Sigmoid colon (tissue), 7 donors: Measurements from ENCODE around the gene NCBP2L. TPM values are rescaled to one million over a fixed set of nuclear protein-coding genes. Genes with fewer than 3 reads are reported as not detected.

Experiments
- DNase-seq: peaks from one replicate; pipeline ENCODE4 v3.0.0-alpha.2; 2019
- H3K27ac ChIP-seq, 4 donors: fragments of 200-600 bp; sonication (generic); one replicate each; pipeline ENCODE4 v1.5.1; 2016 to 2019; ENCODE audit warnings: mild to moderate bottlenecking in 1 of 4
- H3K27me3 ChIP-seq, 3 donors: fragments of 200-600 bp; sonication (generic); one replicate each; pipeline ENCODE4 v1.5.1; 2019; ENCODE audit warnings: mild to moderate bottlenecking in 1 of 3
- H3K36me3 ChIP-seq, 4 donors: fragments of 200-600 bp; sonication (generic); one replicate each; pipeline ENCODE4 v1.5.1; 2016 to 2019
- H3K4me1 ChIP-seq, 4 donors: fragments of 200-600 bp; sonication (generic); one replicate each; pipeline ENCODE4 v1.5.1; 2017 to 2019
- H3K4me3 ChIP-seq, 4 donors: fragments of 200-600 bp; sonication (generic); one replicate each; pipeline ENCODE4 v1.5.1; 2017 to 2019; ENCODE audit warnings: mild to moderate bottlenecking in 2 of 4, moderate library complexity in 1 of 4
- H3K9me3 ChIP-seq, 4 donors: fragments of 200-600 bp in 3 of 4; sonication (generic) in 3 of 4; one replicate each; pipeline versions ENCODE4 v1.5.1 to v1.6.1; 2013 to 2019
- EP300 ChIP-seq, 4 donors: sonication (generic); formaldehyde crosslinking; IDR thresholded peaks; one replicate each; pipeline ENCODE4 v1.6.1; 2017; ENCODE audit warnings: antibody characterized with exemption in 4 of 4
- POLR2A ChIP-seq, 2 donors: fragments of 450-650 bp; IDR thresholded peaks; one replicate each; pipeline ENCODE4 v1.6.1; 2016; ENCODE audit warnings: antibody characterized with exemption in 2 of 2, mild to moderate bottlenecking in 2 of 2, moderate library complexity in 2 of 2
- POLR2AphosphoS5 ChIP-seq, 4 donors: sonication (generic); formaldehyde crosslinking; IDR thresholded peaks; one replicate each; pipeline ENCODE4 v1.6.1; 2017; ENCODE audit warnings: antibody characterized with exemption in 4 of 4
- WGBS, 2 donors: extraction: QIAGEN DNeasy Blood & Tissue Kit; methylation state at CpG; one replicate each; pipeline ENCODE4 v1.1.7; 2013; 5-methylcytosine and 5-hydroxymethylcytosine counted together
- intact Hi-C: fragments of 100-400 bp; cut with DNase I; formaldehyde crosslinking; loops from one replicate; pipeline ENCODE4 v1.15.1; 2023
- polyA plus RNA-seq, 3 donors: library from polyadenylated mRNA; stranded (reverse); fragments of 200-250 nt; gene quantifications; one replicate each; pipeline ENCODE4 v1.2.3, GENCODE V29; 2013
- total RNA-seq, 4 donors: library from RNA; depleted of rRNA; stranded (reverse); fragments of >200 nt; gene quantifications; one replicate each; pipeline ENCODE4 v1.1.0, GENCODE V29; 2016
- TF ChIP-seq, protein P1 (sequence below), 4 experiments: fragments of 450-650 bp in 3 of 4; fragments of 200-600 bp in 1 of 4; IDR thresholded peaks; one replicate each; pipeline ENCODE4 v1.5.1; 2016 to 2019; ENCODE audit warnings: antibody characterized with exemption in 4 of 4, mild to moderate bottlenecking in 3 of 4, moderate library complexity in 2 of 4
- donor health status: healthy with polysubstance abuse.
- donor health status: Bipolar disorder and iron deficiency.
- donor health status: healthy.

Gene NCBP2L
- total and polyA plus RNA-seq, 7 donors, result not detected

DNA sequence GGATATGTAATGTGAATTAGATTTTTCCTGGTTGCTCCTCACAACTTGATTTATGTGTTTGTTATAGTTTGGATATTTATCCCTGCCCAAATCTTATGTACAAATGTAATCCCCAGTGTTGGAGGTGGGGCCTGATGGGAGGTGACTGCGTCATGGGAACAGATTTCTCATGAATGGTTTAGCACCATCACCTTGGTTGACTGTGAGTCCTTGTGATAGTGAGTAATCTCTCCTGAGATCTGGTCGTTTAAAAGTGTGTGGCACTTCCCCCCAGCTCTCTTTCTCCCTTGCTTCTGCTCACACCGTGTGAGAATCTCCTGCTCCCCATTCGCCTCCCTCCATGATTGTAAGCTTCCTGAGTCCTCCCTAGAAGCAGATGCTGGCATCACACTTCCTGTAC lies 50.3 kb downstream of the NCBP2L start:
- WGBS, 2 donors, result 74 to 75% methylated on average over 4 of the region's 4 CpGs

DNA sequence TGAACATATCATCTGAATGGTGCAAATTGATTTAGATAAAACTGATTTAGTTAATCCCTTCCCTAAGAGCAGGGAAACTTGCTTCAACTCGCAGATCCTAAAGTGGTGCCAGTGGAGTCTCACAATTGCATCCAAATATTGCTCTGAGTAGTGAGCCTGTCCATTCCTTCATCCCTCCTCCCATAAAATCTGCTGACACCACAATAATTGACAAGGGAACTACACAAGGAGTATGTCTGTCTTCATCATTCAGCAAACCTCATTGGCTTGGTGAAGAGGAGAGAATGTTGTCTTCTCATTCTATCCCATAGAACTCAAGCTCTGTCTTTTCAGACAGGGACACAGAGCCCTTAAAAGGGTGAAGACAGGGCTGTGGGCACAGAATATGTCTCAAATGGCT lies 52.3 kb downstream of the NCBP2L start:
- Histone ChIP-seq H3K36me3 (no peaks in the 10 kb centered on the region), H3K4me1 (peaks cover 0 to 12% (median 0%) of the 10 kb centered on the region in 4 donors), H3K9me3 (no peaks in the 10 kb centered on the region), H3K27me3 (no peaks in the 10 kb centered on the region), H3K4me3 (no peak overlapping the region), H3K27ac (no peak overlapping the region)
- intact Hi-C loops, result loop anchor here (5.0 kb wide), 3 partner anchors 158 to 262 kb away; partner anchors contain the start of genes ATG4A and PSMD10
- no peak for TF ChIP-seq POLR2AphosphoS5 (IDR thresholded peaks at IDR 0.05)
- no peak for TF ChIP-seq EP300 (IDR thresholded peaks at IDR 0.05)
- TF ChIP-seq POLR2A (IDR thresholded peaks at IDR 0.05), result no peak
- TF ChIP-seq, protein P1, sequence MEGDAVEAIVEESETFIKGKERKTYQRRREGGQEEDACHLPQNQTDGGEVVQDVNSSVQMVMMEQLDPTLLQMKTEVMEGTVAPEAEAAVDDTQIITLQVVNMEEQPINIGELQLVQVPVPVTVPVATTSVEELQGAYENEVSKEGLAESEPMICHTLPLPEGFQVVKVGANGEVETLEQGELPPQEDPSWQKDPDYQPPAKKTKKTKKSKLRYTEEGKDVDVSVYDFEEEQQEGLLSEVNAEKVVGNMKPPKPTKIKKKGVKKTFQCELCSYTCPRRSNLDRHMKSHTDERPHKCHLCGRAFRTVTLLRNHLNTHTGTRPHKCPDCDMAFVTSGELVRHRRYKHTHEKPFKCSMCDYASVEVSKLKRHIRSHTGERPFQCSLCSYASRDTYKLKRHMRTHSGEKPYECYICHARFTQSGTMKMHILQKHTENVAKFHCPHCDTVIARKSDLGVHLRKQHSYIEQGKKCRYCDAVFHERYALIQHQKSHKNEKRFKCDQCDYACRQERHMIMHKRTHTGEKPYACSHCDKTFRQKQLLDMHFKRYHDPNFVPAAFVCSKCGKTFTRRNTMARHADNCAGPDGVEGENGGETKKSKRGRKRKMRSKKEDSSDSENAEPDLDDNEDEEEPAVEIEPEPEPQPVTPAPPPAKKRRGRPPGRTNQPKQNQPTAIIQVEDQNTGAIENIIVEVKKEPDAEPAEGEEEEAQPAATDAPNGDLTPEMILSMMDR (IDR thresholded peaks at IDR 0.05), result no peak
- 56 to 96% methylated on average over 1 of the region's 1 CpG for WGBS, 2 donors
- DNase-seq, result no peak

More for the DNA sequence above, 50.3 kb downstream of the NCBP2L start:
- TF ChIP-seq, protein P1 (IDR thresholded peaks at IDR 0.05), result no peak
- TF ChIP-seq POLR2AphosphoS5 (IDR thresholded peaks at IDR 0.05), result no peak
- no peak for TF ChIP-seq EP300 (IDR thresholded peaks at IDR 0.05)
- no peak for TF ChIP-seq POLR2A (IDR thresholded peaks at IDR 0.05)
- no peak for DNase-seq
- Histone ChIP-seq H3K4me3 (peak overlapping the region in 1 of 4 donors; percentile 59), H3K9me3 (no peaks in the 10 kb centered on the region), H3K27ac (peak overlapping the region; percentile 91 to 94 (median 92)), H3K36me3 (no peaks in the 10 kb centered on the region), H3K27me3 (no peaks in the 10 kb centered on the region), H3K4me1 (peaks cover 0 to 12% (median 0%) of the 10 kb centered on the region in 4 donors)
- intact Hi-C loops, result loop anchor here (5.0 kb wide), 3 partner anchors 156 to 264 kb away; partner anchors contain the start of genes ATG4A and PSMD10

DNA sequence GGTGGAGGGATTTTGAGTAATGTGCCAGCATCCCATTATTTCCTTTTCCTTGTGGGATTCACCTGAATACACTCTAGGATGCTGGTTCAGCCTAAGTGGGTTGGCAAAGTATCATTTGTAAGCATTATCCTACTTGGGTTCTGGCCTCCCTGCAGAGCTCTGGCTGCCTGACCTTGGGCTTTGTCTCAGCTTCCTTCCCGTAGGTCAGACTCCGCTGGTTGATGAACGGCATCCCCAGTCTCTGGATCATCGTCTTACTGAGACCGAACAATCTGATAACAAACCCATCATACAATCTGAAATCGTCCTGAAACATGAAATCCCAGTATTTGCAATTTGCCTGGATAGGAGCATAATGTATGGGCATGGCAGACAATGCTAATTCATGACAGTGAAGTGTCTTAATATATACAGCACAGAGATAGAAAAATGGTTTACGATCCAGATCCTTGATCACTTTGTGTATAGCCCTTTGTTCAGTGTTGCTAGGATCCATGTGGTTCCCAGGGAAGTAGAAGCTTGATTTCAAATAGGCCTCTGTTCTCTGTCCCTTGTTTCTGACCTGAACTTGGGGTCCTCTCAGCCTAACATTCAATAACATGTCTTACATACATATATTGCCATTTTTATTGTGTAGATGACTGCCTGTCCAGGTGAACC lies 53.7 kb downstream of the NCBP2L start:
- intact Hi-C loops, result no loop called here

DNA sequence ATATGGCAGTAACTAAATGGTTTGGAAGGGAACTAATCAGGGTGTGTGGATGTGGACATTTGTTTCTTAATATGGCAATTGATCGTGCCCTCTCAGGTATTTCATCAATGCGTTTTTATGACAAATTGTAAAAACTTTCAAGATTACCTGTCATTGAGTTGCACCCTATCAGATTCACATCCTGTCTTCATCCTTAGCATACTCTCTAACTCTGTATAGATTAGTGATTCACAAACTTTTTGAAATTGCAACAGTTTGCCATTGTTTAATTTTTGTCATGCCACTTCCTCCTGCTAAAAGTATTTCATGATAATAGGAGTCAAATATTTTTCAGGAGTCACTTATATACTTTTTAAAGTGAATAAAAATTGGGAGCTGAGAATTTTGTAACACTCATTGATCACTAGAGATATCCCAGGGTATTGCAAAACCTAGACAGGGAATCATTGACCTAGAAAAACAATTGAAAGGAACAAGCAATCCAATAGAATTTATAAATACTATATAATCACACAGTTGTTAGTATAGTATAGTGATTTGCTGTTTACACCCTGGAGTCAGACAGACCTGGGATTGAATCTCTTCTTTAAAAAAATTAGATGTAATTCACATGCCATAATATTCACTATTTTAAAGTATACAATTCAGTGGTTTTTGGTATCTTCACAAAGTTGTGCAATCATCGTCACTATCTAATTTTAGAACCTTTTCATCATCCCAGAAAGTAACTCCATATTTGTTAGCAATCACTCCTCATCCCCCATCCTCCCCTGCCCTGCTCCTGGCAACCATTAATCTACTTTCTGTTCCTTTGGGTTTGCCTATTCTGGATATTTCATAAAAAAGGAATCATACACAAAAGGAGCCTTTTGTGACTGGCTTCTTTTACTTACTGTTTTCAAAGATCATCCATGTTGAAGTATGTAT lies 57.0 kb downstream of the NCBP2L start:
- no peaks in the 10 kb centered on the region for H3K36me3 ChIP-seq
- 85 to 92% methylated on average over 3 of the region's 3 CpGs for WGBS, 2 donors
- intact Hi-C loops, result no loop called here
- no peak for TF ChIP-seq POLR2AphosphoS5 (IDR thresholded peaks at IDR 0.05)
- peaks cover 0 to 6% (median 0%) of the 10 kb centered on the region in 4 donors for H3K4me1 ChIP-seq
- no peaks in the 10 kb centered on the region for H3K9me3 ChIP-seq
- no peak overlapping the region for H3K4me3 ChIP-seq
- no peak for DNase-seq
- no peak overlapping the region for H3K27ac ChIP-seq
- H3K27me3 ChIP-seq, result no peaks in the 10 kb centered on the region

More for the DNA sequence above, 53.7 kb downstream of the NCBP2L start:
- H3K27me3 ChIP-seq, result no peaks in the 10 kb centered on the region
- TF ChIP-seq EP300 (IDR thresholded peaks at IDR 0.05) (no peak), POLR2AphosphoS5 (IDR thresholded peaks at IDR 0.05) (no peak), POLR2A (IDR thresholded peaks at IDR 0.05) (no peak)
- TF ChIP-seq, protein P1 (IDR thresholded peaks at IDR 0.05), result no peak
- H3K9me3 ChIP-seq, result no peaks in the 10 kb centered on the region
- 83 to 91% methylated on average over 7 of the region's 7 CpGs for WGBS, 2 donors
- no peak for DNase-seq
- H3K36me3 ChIP-seq, result no peaks in the 10 kb centered on the region
- H3K27ac ChIP-seq, result no peak overlapping the region
- H3K4me1 ChIP-seq, result peaks cover 0 to 12% (median 0%) of the 10 kb centered on the region in 4 donors
- H3K4me3 ChIP-seq, result no peak overlapping the region

DNA sequence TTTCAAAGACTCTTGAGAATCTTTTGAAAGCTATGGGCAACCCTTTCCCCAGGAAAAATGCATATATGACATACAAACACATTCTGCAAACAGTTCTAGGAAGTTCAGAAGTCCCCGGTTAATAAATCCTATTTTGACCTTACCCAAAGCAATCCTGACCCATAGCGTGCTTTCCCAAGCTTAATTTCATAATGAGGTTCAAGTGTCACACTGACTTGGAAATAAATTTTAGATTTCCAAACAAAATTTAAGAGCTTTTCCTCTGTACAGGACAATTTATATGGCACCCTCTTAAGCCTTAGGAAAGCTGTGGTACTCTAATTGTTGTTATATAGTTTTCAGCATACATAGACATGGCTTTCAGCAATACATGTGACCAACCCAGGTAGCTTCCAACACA lies 59.4 kb downstream of the NCBP2L start:
- TF ChIP-seq, protein P1 (IDR thresholded peaks at IDR 0.05), result no peak
- TF ChIP-seq EP300 (IDR thresholded peaks at IDR 0.05) (no peak), POLR2A (IDR thresholded peaks at IDR 0.05) (no peak), POLR2AphosphoS5 (IDR thresholded peaks at IDR 0.05) (no peak)
- 86 to 90% methylated on average over 2 of the region's 2 CpGs for WGBS, 2 donors

More for the DNA sequence above, 59.4 kb downstream of the NCBP2L start:
- no peak for DNase-seq
- Histone ChIP-seq H3K4me1 (peaks cover 0 to 6% (median 0%) of the 10 kb centered on the region in 4 donors), H3K9me3 (no peaks in the 10 kb centered on the region), H3K4me3 (no peak overlapping the region), H3K27me3 (no peaks in the 10 kb centered on the region), H3K36me3 (peaks cover 0 to 11% (median 0%) of the 10 kb centered on the region in 4 donors), H3K27ac (no peak overlapping the region)
- intact Hi-C loops, result no loop called here
